ENCODE measurements around the gene FBXL7. TPM values are rescaled to one million over a fixed set of nuclear protein-coding genes. Genes with fewer than 3 reads are reported as not detected.
A peak's percentile ranks its signal among the peaks of the same experiment; 100 is the strongest.

Gene FBXL7
- total and polyA plus RNA-seq, 2 experiments from 2014 or later: 4.5 to 15.2 TPM

DNA sequence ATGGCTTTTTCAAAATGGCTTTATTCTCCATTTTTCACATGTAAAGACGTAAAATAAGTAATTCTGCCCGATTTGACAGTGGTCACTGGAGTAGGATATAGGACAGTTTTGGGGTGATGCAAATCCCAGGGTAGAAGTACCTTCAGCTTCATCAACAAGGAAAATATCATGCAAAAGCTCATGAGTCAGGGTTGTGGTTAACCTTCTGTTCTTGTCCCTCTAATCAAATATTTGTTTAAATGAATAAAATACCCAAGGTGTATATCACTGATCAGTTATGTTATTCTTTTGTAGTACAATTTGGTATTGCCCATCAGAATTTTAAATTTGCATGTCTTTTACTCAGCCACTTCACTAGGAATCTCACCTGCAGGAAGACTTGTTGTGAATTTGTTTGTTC is 40.0 kb downstream of the FBXL7 start (continued):
- TF ChIP-seq, protein P1, sequence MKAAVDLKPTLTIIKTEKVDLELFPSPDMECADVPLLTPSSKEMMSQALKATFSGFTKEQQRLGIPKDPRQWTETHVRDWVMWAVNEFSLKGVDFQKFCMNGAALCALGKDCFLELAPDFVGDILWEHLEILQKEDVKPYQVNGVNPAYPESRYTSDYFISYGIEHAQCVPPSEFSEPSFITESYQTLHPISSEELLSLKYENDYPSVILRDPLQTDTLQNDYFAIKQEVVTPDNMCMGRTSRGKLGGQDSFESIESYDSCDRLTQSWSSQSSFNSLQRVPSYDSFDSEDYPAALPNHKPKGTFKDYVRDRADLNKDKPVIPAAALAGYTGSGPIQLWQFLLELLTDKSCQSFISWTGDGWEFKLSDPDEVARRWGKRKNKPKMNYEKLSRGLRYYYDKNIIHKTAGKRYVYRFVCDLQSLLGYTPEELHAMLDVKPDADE (IDR thresholded peaks at IDR 0.05): no peak
- no peak for TF ChIP-seq ZNF331 (CRISPR knock-in tag; IDR thresholded peaks at IDR 0.05; ENCODE audit: low read depth)

DNA sequence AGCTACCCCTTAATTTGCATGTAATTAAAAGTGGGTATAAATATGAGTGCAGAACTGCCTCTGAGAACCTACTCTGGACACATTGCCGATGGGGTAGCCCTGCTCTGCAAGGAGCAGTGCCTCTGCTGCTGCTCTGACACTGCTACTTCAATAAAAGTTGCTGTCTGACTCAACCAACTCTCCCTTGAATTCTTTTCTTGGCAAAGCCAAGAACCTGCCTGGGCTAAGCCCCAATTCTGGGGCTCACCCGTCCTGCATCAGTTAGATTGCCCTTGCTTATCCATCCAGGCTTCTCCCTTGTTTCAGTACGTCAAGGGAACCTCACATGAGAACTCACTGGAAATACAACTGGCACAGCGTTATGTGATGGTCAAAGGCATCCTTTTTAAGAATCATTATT is 44.1 kb downstream of the FBXL7 start:
- TF ChIP-seq, protein P2, sequence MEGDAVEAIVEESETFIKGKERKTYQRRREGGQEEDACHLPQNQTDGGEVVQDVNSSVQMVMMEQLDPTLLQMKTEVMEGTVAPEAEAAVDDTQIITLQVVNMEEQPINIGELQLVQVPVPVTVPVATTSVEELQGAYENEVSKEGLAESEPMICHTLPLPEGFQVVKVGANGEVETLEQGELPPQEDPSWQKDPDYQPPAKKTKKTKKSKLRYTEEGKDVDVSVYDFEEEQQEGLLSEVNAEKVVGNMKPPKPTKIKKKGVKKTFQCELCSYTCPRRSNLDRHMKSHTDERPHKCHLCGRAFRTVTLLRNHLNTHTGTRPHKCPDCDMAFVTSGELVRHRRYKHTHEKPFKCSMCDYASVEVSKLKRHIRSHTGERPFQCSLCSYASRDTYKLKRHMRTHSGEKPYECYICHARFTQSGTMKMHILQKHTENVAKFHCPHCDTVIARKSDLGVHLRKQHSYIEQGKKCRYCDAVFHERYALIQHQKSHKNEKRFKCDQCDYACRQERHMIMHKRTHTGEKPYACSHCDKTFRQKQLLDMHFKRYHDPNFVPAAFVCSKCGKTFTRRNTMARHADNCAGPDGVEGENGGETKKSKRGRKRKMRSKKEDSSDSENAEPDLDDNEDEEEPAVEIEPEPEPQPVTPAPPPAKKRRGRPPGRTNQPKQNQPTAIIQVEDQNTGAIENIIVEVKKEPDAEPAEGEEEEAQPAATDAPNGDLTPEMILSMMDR (conservative IDR thresholded peaks at IDR 0.05; ENCODE audit: low read depth in 2 of 2): no peak
- TF ChIP-seq, protein P3, sequence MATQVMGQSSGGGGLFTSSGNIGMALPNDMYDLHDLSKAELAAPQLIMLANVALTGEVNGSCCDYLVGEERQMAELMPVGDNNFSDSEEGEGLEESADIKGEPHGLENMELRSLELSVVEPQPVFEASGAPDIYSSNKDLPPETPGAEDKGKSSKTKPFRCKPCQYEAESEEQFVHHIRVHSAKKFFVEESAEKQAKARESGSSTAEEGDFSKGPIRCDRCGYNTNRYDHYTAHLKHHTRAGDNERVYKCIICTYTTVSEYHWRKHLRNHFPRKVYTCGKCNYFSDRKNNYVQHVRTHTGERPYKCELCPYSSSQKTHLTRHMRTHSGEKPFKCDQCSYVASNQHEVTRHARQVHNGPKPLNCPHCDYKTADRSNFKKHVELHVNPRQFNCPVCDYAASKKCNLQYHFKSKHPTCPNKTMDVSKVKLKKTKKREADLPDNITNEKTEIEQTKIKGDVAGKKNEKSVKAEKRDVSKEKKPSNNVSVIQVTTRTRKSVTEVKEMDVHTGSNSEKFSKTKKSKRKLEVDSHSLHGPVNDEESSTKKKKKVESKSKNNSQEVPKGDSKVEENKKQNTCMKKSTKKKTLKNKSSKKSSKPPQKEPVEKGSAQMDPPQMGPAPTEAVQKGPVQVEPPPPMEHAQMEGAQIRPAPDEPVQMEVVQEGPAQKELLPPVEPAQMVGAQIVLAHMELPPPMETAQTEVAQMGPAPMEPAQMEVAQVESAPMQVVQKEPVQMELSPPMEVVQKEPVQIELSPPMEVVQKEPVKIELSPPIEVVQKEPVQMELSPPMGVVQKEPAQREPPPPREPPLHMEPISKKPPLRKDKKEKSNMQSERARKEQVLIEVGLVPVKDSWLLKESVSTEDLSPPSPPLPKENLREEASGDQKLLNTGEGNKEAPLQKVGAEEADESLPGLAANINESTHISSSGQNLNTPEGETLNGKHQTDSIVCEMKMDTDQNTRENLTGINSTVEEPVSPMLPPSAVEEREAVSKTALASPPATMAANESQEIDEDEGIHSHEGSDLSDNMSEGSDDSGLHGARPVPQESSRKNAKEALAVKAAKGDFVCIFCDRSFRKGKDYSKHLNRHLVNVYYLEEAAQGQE (IDR thresholded peaks at IDR 0.05; ENCODE audit: unreplicated experiment): no peak
- TF ChIP-seq ZNF114 (CRISPR knock-in tag; IDR thresholded peaks at IDR 0.05): no peak
- no peak overlapping the region for H2AFZ ChIP-seq
- Mint-ChIP-seq H3K9me3 (no peaks in the 10 kb centered on the region), H3K4me1 (peaks cover 58% of the 10 kb centered on the region), H3K4me3 (no peak overlapping the region), H3K36me3 (ENCODE audit: low read depth) (peaks cover 4% of the 10 kb centered on the region; the same call in 2 of the 3 replicates), H3K27me3 (ENCODE audit: insufficient read depth, low read depth, poor library complexity) (no peaks in the 10 kb centered on the region), H3K27ac (peak overlapping the region; percentile 66)
- no peak; the same call in 2 of the 3 replicates for ATAC-seq
- H3K36me3 ChIP-seq (ENCODE audit: insufficient read depth): no peaks in the 10 kb centered on the region
- no peak overlapping the region for H3K4me3 ChIP-seq
- no peaks in the 10 kb centered on the region for H3F3A ChIP-seq (replicated peaks; ENCODE audit: low read depth)
- H3K79me2 ChIP-seq (replicated peaks; ENCODE audit: insufficient read depth): peaks cover 44% of the 10 kb centered on the region
- H3K27me3 ChIP-seq (ENCODE audit: insufficient read depth): no peaks in the 10 kb centered on the region
- DNase-seq (ENCODE audit: low spot score): no peak
- peak overlapping the region; percentile 52 for H3K4me2 ChIP-seq
- H3K27ac ChIP-seq (ENCODE audit: low read depth): no peak overlapping the region; the same call in 1 of the 2 replicates
- H4K20me1 ChIP-seq (replicated peaks; ENCODE audit: insufficient read depth): no peaks in the 10 kb centered on the region
- no peaks in the 10 kb centered on the region for H3K9me2 ChIP-seq (ENCODE audit: insufficient read depth)
- H3K4me1 ChIP-seq (ENCODE audit: insufficient read depth): peaks cover 46% of the 10 kb centered on the region

DNA sequence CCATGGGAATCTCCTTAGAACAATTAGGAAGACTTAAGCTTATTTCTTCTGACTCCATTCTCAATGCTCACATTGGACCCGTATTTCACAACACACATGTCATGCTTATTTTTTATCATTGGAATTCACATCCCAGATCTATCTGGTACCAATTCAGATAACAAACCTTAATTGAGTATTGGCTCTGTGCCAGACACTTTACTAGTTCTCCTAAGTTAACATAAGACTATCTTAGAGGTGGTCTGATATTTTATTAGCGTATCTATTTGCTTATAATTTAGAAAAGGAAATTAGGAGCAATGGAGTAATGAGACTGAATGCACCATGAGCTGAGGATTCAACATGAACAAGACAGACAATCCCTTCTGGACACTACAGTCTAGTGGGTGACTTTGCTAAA is 45.1 kb downstream of the FBXL7 start:
- Mint-ChIP-seq H3K9me3 (no peaks in the 10 kb centered on the region), H3K4me3 (no peak overlapping the region), H3K27ac (no peak overlapping the region), H3K27me3 (ENCODE audit: insufficient read depth, low read depth, poor library complexity) (no peaks in the 10 kb centered on the region), H3K36me3 (ENCODE audit: low read depth) (peaks cover 4% of the 10 kb centered on the region; the same call in 2 of the 3 replicates), H3K4me1 (peaks cover 57% of the 10 kb centered on the region)
- Histone ChIP-seq H3K79me2 (replicated peaks; ENCODE audit: insufficient read depth) (peaks cover 34% of the 10 kb centered on the region), H4K20me1 (replicated peaks; ENCODE audit: insufficient read depth) (no peaks in the 10 kb centered on the region), H2AFZ (no peak overlapping the region), H3K4me2 (no peak overlapping the region), H3K4me1 (ENCODE audit: insufficient read depth) (peaks cover 46% of the 10 kb centered on the region), H3K4me3 (no peak overlapping the region), H3F3A (replicated peaks; ENCODE audit: low read depth) (no peaks in the 10 kb centered on the region), H3K9me2 (ENCODE audit: insufficient read depth) (no peaks in the 10 kb centered on the region), H3K27me3 (ENCODE audit: insufficient read depth) (no peaks in the 10 kb centered on the region), H3K27ac (ENCODE audit: low read depth) (no peak overlapping the region), H3K36me3 (ENCODE audit: insufficient read depth) (no peaks in the 10 kb centered on the region)
- ATAC-seq: no peak
- no peak for DNase-seq (ENCODE audit: low spot score)
- TF ChIP-seq, protein P2 (conservative IDR thresholded peaks at IDR 0.05; ENCODE audit: low read depth in 2 of 2): no peak
- TF ChIP-seq STAT1 (IDR thresholded peaks at IDR 0.05; ENCODE audit: unreplicated experiment) (no peak), ZNF331 (CRISPR knock-in tag; IDR thresholded peaks at IDR 0.05; ENCODE audit: low read depth) (no peak), CREB1 (CRISPR knock-in tag; IDR thresholded peaks at IDR 0.05; ENCODE audit: low read depth) (no peak)
- TF ChIP-seq, protein P1 (IDR thresholded peaks at IDR 0.05): no peak
